H9 (cell line): ENCODE measurements around the gene CFAP119. TPM values are rescaled to one million over a fixed set of nuclear protein-coding genes. Genes with fewer than 3 reads are reported as not detected.

ENCODE experiments used
- DNase-seq: peaks from one replicate; pipeline ENCODE4 v3.0.0-alpha.2; 2017
- H2AFZ ChIP-seq: one replicate; pipeline ENCODE4 v1.6.1; 2013; ENCODE audit warnings: mild to moderate bottlenecking, low read length, control low read depth, moderate library complexity
- H2AK5ac ChIP-seq: 2 replicates; pipeline ENCODE4 v1.6.1; 2013; ENCODE audit warnings: low read length, control low read depth, mixed read lengths; ENCODE audit not compliant: insufficient read length
- H2BK120ac ChIP-seq: one replicate; pipeline ENCODE4 v1.6.1; 2013; ENCODE audit warnings: low read depth, mild to moderate bottlenecking, low read length, control low read depth, inconsistent platforms; ENCODE audit not compliant: poor library complexity, severe bottlenecking
- H2BK12ac ChIP-seq: 2 replicates; pipeline ENCODE4 v1.6.1; 2013; ENCODE audit warnings: low read length, control low read depth, mixed read lengths, low read depth; ENCODE audit not compliant: insufficient read length
- H2BK15ac ChIP-seq: 2 replicates; pipeline ENCODE4 v1.6.1; 2013; ENCODE audit warnings: low read depth, low read length, control low read depth
- H2BK20ac ChIP-seq: one replicate; pipeline ENCODE4 v1.6.1; 2013; ENCODE audit warnings: low read depth, mild to moderate bottlenecking, low read length, control low read depth, inconsistent platforms; ENCODE audit not compliant: poor library complexity, severe bottlenecking
- H2BK5ac ChIP-seq: 2 replicates; pipeline ENCODE4 v1.6.1; 2013; ENCODE audit warnings: low read length, control low read depth, mixed read lengths; ENCODE audit not compliant: insufficient read length
- H3K14ac ChIP-seq: 2 replicates; pipeline ENCODE4 v1.6.1; 2013; ENCODE audit warnings: low read length, control low read depth; ENCODE audit not compliant: insufficient read depth
- H3K18ac ChIP-seq: 2 replicates; pipeline ENCODE4 v1.6.1; 2013; ENCODE audit warnings: low read depth, mild to moderate bottlenecking, mixed read lengths, low read length, control low read depth; ENCODE audit not compliant: insufficient read length
- H3K23ac ChIP-seq: 2 replicates; pipeline ENCODE4 v1.6.1; 2013; ENCODE audit warnings: low read length, control low read depth, mixed read lengths, low read depth; ENCODE audit not compliant: insufficient read length
- H3K23me2 ChIP-seq: 2 replicates; pipeline ENCODE4 v1.6.1; 2013; ENCODE audit warnings: low read depth, mild to moderate bottlenecking, mixed read lengths, low read length, control low read depth; ENCODE audit not compliant: insufficient read length, poor library complexity, severe bottlenecking
- H3K27ac ChIP-seq: 2 replicates; pipeline ENCODE4 v1.5.1; 2013; ENCODE audit warnings: low read length, control low read depth, mixed read lengths, low read depth; ENCODE audit not compliant: insufficient read length
- H3K27me3 ChIP-seq: 2 replicates; pipeline ENCODE4 v1.6.1; 2013; ENCODE audit warnings: low read length, control low read depth, inconsistent platforms; ENCODE audit not compliant: insufficient read depth
- H3K4ac ChIP-seq: 2 replicates; pipeline ENCODE4 v1.6.1; 2013; ENCODE audit warnings: low read depth, mild to moderate bottlenecking, control low read depth, inconsistent platforms, low read length, moderate library complexity
- H3K4me1 ChIP-seq: 2 replicates; pipeline ENCODE4 v1.6.1; 2013; ENCODE audit warnings: low read length, control low read depth, inconsistent platforms; ENCODE audit not compliant: insufficient read depth
- H3K4me2 ChIP-seq: 2 replicates; pipeline ENCODE4 v1.6.1; 2013; ENCODE audit warnings: low read length, control low read depth, mixed read lengths; ENCODE audit not compliant: insufficient read length, insufficient read depth
- H3K56ac ChIP-seq: 2 replicates; pipeline ENCODE4 v1.6.1; 2013; ENCODE audit warnings: low read depth, mild to moderate bottlenecking, mixed read lengths, low read length, control low read depth; ENCODE audit not compliant: insufficient read length
- H3K79me1 ChIP-seq: 2 replicates; pipeline ENCODE4 v1.6.1; 2013; ENCODE audit warnings: low read depth, mild to moderate bottlenecking, moderate library complexity, low read length, control low read depth, inconsistent platforms; ENCODE audit not compliant: insufficient read depth, poor library complexity, severe bottlenecking
- H3K79me2 ChIP-seq: 2 replicates; pipeline ENCODE4 v1.6.1; 2013; ENCODE audit warnings: low read length, control low read depth, inconsistent platforms; ENCODE audit not compliant: insufficient read depth
- H3K9ac ChIP-seq: 2 replicates; pipeline ENCODE4 v1.6.1; 2013; ENCODE audit warnings: low read length, control low read depth, mixed read lengths; ENCODE audit not compliant: insufficient read length; ENCODE audit errors: extremely low read depth
- H3K9me3 ChIP-seq: one replicate; pipeline ENCODE4 v1.6.1; 2013; ENCODE audit warnings: low read depth, low read length, inconsistent platforms; ENCODE audit not compliant: control insufficient read depth
- H3T11ph ChIP-seq: one replicate; pipeline ENCODE4 v1.6.1; 2013; ENCODE audit warnings: mild to moderate bottlenecking, low read length, control low read depth, inconsistent platforms
- H4K20me1 ChIP-seq: one replicate; pipeline ENCODE4 v1.6.1; 2013; ENCODE audit not compliant: control insufficient read depth, insufficient read length, insufficient read depth
- H4K5ac ChIP-seq: 2 replicates; pipeline ENCODE4 v1.6.1; 2013; ENCODE audit warnings: low read depth, mild to moderate bottlenecking, mixed read lengths, low read length, control low read depth; ENCODE audit not compliant: insufficient read length
- H4K8ac ChIP-seq: replicated peaks from 2 replicates; pipeline ENCODE4 v1.6.1; 2013; ENCODE audit warnings: low read length, control low read depth, mixed read lengths, low read depth; ENCODE audit not compliant: insufficient read length
- H4K91ac ChIP-seq: 2 replicates; pipeline ENCODE4 v1.6.1; 2013; ENCODE audit warnings: low read depth, mild to moderate bottlenecking, moderate library complexity, mixed read lengths, low read length, control low read depth; ENCODE audit not compliant: insufficient read length
- H3K27ac Mint-ChIP-seq, 3 experiments: 2 replicates in 2 of 3; 3 replicates in 1 of 3; pipeline ENCODE4 v1.8.0; 2020 to 2021; ENCODE audit warnings: mixed read lengths in 3 of 3, mild to moderate bottlenecking in 1 of 3, moderate library complexity in 1 of 3
- H3K27me3 Mint-ChIP-seq: 2 replicates; pipeline ENCODE4 v1.8.0; 2021; ENCODE audit warnings: low read depth, mild to moderate bottlenecking, moderate library complexity, mixed read lengths
- H3K36me3 Mint-ChIP-seq, 3 experiments: 2 replicates in 2 of 3; 3 replicates in 1 of 3; pipeline ENCODE4 v1.8.0; 2020 to 2021; ENCODE audit warnings: low read depth in 3 of 3, mixed read lengths in 3 of 3; ENCODE audit not compliant: insufficient read depth in 1 of 3
- H3K4me1 Mint-ChIP-seq, 2 experiments: 2 replicates each; pipeline ENCODE4 v1.8.0; 2020; ENCODE audit warnings: mixed read lengths in 2 of 2
- H3K4me3 Mint-ChIP-seq, 2 experiments: 2 replicates in 1 of 2; 3 replicates in 1 of 2; pipeline ENCODE4 v1.8.0; 2020 to 2021; ENCODE audit warnings: mild to moderate bottlenecking in 2 of 2, mixed read lengths in 2 of 2, moderate library complexity in 1 of 2
- H3K9me3 Mint-ChIP-seq, 2 experiments: 2 replicates in 1 of 2; 3 replicates in 1 of 2; pipeline ENCODE4 v1.8.0; 2020; ENCODE audit warnings: mild to moderate bottlenecking in 2 of 2, mixed read lengths in 2 of 2, moderate library complexity in 1 of 2
- WGBS: extraction: QIAGEN DNeasy Blood & Tissue Kit; methylation state at CpG from one replicate; pipeline ENCODE4 v1.1.7; 2013; ENCODE audit warnings: missing lambda C conversion rate, low lambda C conversion rate, mixed read lengths; ENCODE audit not compliant: insufficient read length; ENCODE audit errors: extremely low coverage; 5-methylcytosine and 5-hydroxymethylcytosine counted together
- total RNA-seq: library from RNA; stranded (reverse); gene quantifications from 2 replicates; pipeline ENCODE4 v1.2.1, GENCODE V29; 2021
- TF ChIP-seq, protein P1 (sequence below): fragments of 200-600 bp; sonication (generic); conservative IDR thresholded peaks from 3 replicates; pipeline ENCODE4 v1.8.0; 2021; ENCODE audit warnings: antibody characterized with exemption, mild to moderate bottlenecking

CFAP119 gene
- total RNA-seq, 1 experiment from 2014 or later = 5.4 TPM

DNA sequence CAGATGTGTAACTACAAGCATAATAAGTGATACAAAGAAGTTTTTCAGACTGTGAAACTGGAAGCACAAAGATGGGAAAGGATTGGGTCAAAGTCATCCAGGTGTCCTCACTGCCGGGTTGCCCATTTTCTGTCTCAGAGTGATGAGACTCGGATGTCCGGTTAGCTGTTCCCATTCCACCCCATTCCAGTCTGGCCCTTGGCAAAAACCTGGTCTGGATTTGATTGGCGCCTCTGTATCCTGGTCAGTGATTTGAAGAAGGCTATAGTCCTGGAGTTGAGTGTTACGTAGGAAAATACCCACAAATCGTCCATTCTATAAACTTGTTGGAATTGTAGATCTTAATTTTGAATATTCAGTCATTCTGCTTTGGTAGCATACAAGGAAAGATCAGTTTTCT is 33.5 kb downstream of the CFAP119 start:
- H3K79me1 ChIP-seq = no peaks in the 10 kb centered on the region
- TF ChIP-seq, protein P1, sequence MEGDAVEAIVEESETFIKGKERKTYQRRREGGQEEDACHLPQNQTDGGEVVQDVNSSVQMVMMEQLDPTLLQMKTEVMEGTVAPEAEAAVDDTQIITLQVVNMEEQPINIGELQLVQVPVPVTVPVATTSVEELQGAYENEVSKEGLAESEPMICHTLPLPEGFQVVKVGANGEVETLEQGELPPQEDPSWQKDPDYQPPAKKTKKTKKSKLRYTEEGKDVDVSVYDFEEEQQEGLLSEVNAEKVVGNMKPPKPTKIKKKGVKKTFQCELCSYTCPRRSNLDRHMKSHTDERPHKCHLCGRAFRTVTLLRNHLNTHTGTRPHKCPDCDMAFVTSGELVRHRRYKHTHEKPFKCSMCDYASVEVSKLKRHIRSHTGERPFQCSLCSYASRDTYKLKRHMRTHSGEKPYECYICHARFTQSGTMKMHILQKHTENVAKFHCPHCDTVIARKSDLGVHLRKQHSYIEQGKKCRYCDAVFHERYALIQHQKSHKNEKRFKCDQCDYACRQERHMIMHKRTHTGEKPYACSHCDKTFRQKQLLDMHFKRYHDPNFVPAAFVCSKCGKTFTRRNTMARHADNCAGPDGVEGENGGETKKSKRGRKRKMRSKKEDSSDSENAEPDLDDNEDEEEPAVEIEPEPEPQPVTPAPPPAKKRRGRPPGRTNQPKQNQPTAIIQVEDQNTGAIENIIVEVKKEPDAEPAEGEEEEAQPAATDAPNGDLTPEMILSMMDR = no peak
- peaks cover 2% of the 10 kb centered on the region; the same call in 1 of the 2 replicates for H3K4me1 ChIP-seq
- no peak overlapping the region for H2BK5ac ChIP-seq
- H3K4me3 Mint-ChIP-seq = no peak overlapping the region
- H3K79me2 ChIP-seq = no peaks in the 10 kb centered on the region; the same call in 1 of the 2 replicates
- H4K8ac ChIP-seq = no peak overlapping the region
- no CpG with 5 or more reads among the region's 6 CpGs for whole genome bisulfite sequencing
- no peak overlapping the region for H3K27ac ChIP-seq
- no peak overlapping the region for H4K91ac ChIP-seq
- H2BK20ac ChIP-seq = no peak overlapping the region
- no peak overlapping the region for H2AK5ac ChIP-seq
- H3K27ac Mint-ChIP-seq = peak overlapping the region in 1 of 3 experiments; percentile 34; a peak in 2 of 7 replicates
- no peak overlapping the region for H3K4ac ChIP-seq
- H4K20me1 ChIP-seq = no peaks in the 10 kb centered on the region
- H3K23me2 ChIP-seq = no peaks in the 10 kb centered on the region
- no peaks in the 10 kb centered on the region for H3K27me3 Mint-ChIP-seq
- no peaks in the 10 kb centered on the region for H3K9me3 ChIP-seq
- peaks cover 9 to 10% of the 10 kb centered on the region in 2 experiments for H3K4me1 Mint-ChIP-seq
- H3K4me2 ChIP-seq = no peak overlapping the region
- peaks cover 41 to 75% (median 59%) of the 10 kb centered on the region in 3 experiments for H3K36me3 Mint-ChIP-seq
- H3K18ac ChIP-seq = no peak overlapping the region
- peaks cover 0 to 2% of the 10 kb centered on the region in 2 experiments; a peak in 2 of 5 replicates for H3K9me3 Mint-ChIP-seq
- H3K14ac ChIP-seq = no peak overlapping the region
- no peak overlapping the region for H2BK120ac ChIP-seq
- no peaks in the 10 kb centered on the region for H3K27me3 ChIP-seq
- no peak overlapping the region for H3K56ac ChIP-seq
- H2BK12ac ChIP-seq = no peak overlapping the region
- no peak overlapping the region for H4K5ac ChIP-seq
- no peak overlapping the region for H3K23ac ChIP-seq
- H2BK15ac ChIP-seq = no peak overlapping the region
- no peak overlapping the region for H3T11ph ChIP-seq
- DNase-seq = no peak
- H3K9ac ChIP-seq = peak overlapping the region; percentile 16
- H2AFZ ChIP-seq = no peak overlapping the region
